Tibial nerve (tissue), 4 donors: ENCODE results near the gene CNP. TPM values are rescaled to one million over a fixed set of nuclear protein-coding genes. Genes with fewer than 3 reads are reported as not detected.

ENCODE experiments used
- DNase-seq, 2 donors: peaks; one replicate each; pipeline ENCODE4 v3.0.0-alpha.2; 2019; ENCODE audit warnings: low spot score in 2 of 2
- H3K27ac ChIP-seq, 4 donors: fragments of 200-600 bp; sonication (generic) in 3 of 4; one replicate each; pipeline ENCODE4 v1.5.1; 2017 to 2019; ENCODE audit warnings: mild to moderate bottlenecking in 1 of 4
- H3K27me3 ChIP-seq, 2 donors: fragments of 200-600 bp; sonication (generic) in 1 of 2; one replicate each; pipeline versions ENCODE4 v1.5.1 to v1.6.0; 2017 to 2019
- H3K36me3 ChIP-seq, 3 donors: fragments of 200-600 bp; sonication (generic); one replicate each; pipeline ENCODE4 v1.5.1; 2018 to 2019
- H3K4me1 ChIP-seq, 4 donors: fragments of 200-600 bp; sonication (generic) in 3 of 4; one replicate each; pipeline ENCODE4 v1.5.1; 2017 to 2019
- H3K4me3 ChIP-seq, 4 donors: fragments of 200-600 bp; sonication (generic) in 3 of 4; one replicate each; pipeline ENCODE4 v1.5.1; 2017 to 2019; ENCODE audit warnings: mild to moderate bottlenecking in 1 of 4, moderate library complexity in 1 of 4
- H3K9me3 ChIP-seq, 4 donors: fragments of 200-600 bp; sonication (generic) in 3 of 4; one replicate each; pipeline ENCODE4 v1.5.1; 2017 to 2019
- CTCF ChIP-seq, 5 experiments: fragments of 200-600 bp in 3 of 5; fragments of 450-650 bp in 2 of 5; sonication (generic) in 3 of 5; IDR thresholded peaks; one replicate each; pipeline ENCODE4 v1.5.1; 2016 to 2019; ENCODE audit warnings: antibody characterized with exemption in 5 of 5, mild to moderate bottlenecking in 3 of 5, moderate library complexity in 2 of 5
- EP300 ChIP-seq, 2 donors: sonication (generic); formaldehyde crosslinking; IDR thresholded peaks; one replicate each; pipeline ENCODE4 v1.6.1; 2017; ENCODE audit warnings: antibody characterized with exemption in 2 of 2, mild to moderate bottlenecking in 1 of 2
- POLR2A ChIP-seq, 2 donors: fragments of 450-650 bp; IDR thresholded peaks; one replicate each; pipeline ENCODE4 v1.6.1; 2017; ENCODE audit warnings: antibody characterized with exemption in 2 of 2, mild to moderate bottlenecking in 2 of 2, moderate library complexity in 2 of 2
- WGBS, 2 donors: methylation state at CpG; one replicate each; pipeline ENCODE4 v1.1.5; 2018; 5-methylcytosine and 5-hydroxymethylcytosine counted together
- total RNA-seq, 4 donors: library from RNA; depleted of rRNA; stranded (reverse); fragments of >200 nt; gene quantifications; one replicate each; pipeline ENCODE4 v1.1.0, GENCODE V29; 2016

CNP gene
- total RNA-seq, 4 donors from 2014 or later = 174 to 345 (median 256) TPM

- TF ChIP-seq EP300 (IDR thresholded peaks at IDR 0.05) (no peak), POLR2A (IDR thresholded peaks at IDR 0.05) (no peak), CTCF (IDR thresholded peaks at IDR 0.05) (no peak)
- peak overlapping the region in 1 of 4 donors; percentile 99 for H3K4me3 ChIP-seq
- 32 to 40% methylated on average over 19 to 22 of the region's 22 CpGs for WGBS, 2 donors
- H3K27me3 ChIP-seq = no peaks in the 10 kb centered on the region
- H3K9me3 ChIP-seq = no peaks in the 10 kb centered on the region
- no peak for DNase-seq
- H3K27ac ChIP-seq = peak overlapping the region in 3 of 4 donors; percentile 63 to 97 (median 94)
- H3K36me3 ChIP-seq = peaks cover 0 to 97% (median 25%) of the 10 kb centered on the region in 3 donors
- peaks cover 0 to 96% (median 44%) of the 10 kb centered on the region in 4 donors for H3K4me1 ChIP-seq
Measured at GRCh38 chr17:41972571-41973407, 6.2 kb downstream of the CNP start.

- WGBS, 2 donors = 53 to 58% methylated on average over 19 of the region's 19 CpGs
- no peak for TF ChIP-seq CTCF (IDR thresholded peaks at IDR 0.05)
- TF ChIP-seq POLR2A (IDR thresholded peaks at IDR 0.05) = no peak
- peak in 1 of 2 donors; percentile 17 for TF ChIP-seq EP300 (IDR thresholded peaks at IDR 0.05)
- H3K36me3 ChIP-seq = peaks cover 0 to 99% (median 32%) of the 10 kb centered on the region in 3 donors
- H3K4me3 ChIP-seq = peak overlapping the region in 1 of 4 donors; percentile 99
- H3K27ac ChIP-seq = peak overlapping the region in 3 of 4 donors; percentile 63 to 97 (median 94)
- H3K4me1 ChIP-seq = peaks cover 0 to 94% (median 42%) of the 10 kb centered on the region in 4 donors
- H3K27me3 ChIP-seq = no peaks in the 10 kb centered on the region
- DNase-seq = no peak
- no peaks in the 10 kb centered on the region for H3K9me3 ChIP-seq
Measured at GRCh38 chr17:41973408-41973811, 6.8 kb downstream of the CNP start.

- WGBS, 2 donors = 70 to 84% methylated on average over 6 of the region's 6 CpGs
- TF ChIP-seq EP300 (IDR thresholded peaks at IDR 0.05) = no peak
- no peak for TF ChIP-seq POLR2A (IDR thresholded peaks at IDR 0.05)
- TF ChIP-seq CTCF (IDR thresholded peaks at IDR 0.05) = no peak
- Histone ChIP-seq H3K9me3 (no peaks in the 10 kb centered on the region), H3K4me3 (no peak overlapping the region), H3K36me3 (peaks cover 0 to 99% (median 35%) of the 10 kb centered on the region in 3 donors), H3K4me1 (peaks cover 0 to 87% (median 42%) of the 10 kb centered on the region in 4 donors), H3K27me3 (no peaks in the 10 kb centered on the region), H3K27ac (peak overlapping the region in 3 of 4 donors; percentile 63 to 97 (median 94))
- no peak for DNase-seq
Measured at GRCh38 chr17:41974031-41974430, 7.4 kb downstream of the CNP start.

GRCh38 chr17:41974658-41975057, 8.1 kb downstream of the CNP start:
- H3K36me3 ChIP-seq = peaks cover 0 to 99% (median 35%) of the 10 kb centered on the region in 3 donors
- no peak overlapping the region for H3K4me3 ChIP-seq
- peaks cover 0 to 81% (median 40%) of the 10 kb centered on the region in 4 donors for H3K4me1 ChIP-seq

More at GRCh38 chr17:41974658-41975057, 8.1 kb downstream of the CNP start:
- TF ChIP-seq POLR2A (IDR thresholded peaks at IDR 0.05) (no peak), CTCF (IDR thresholded peaks at IDR 0.05) (no peak), EP300 (IDR thresholded peaks at IDR 0.05) (no peak)
- Histone ChIP-seq H3K27ac (peak overlapping the region; percentile 32 to 97 (median 78)), H3K27me3 (no peaks in the 10 kb centered on the region), H3K9me3 (no peaks in the 10 kb centered on the region)
- WGBS, 2 donors = 68 to 83% methylated on average over 2 to 5 of the region's 5 CpGs
- DNase-seq = no peak
